ENCODE data around the gene FOXJ3. TPM values are rescaled to one million over a fixed set of nuclear protein-coding genes. Genes with fewer than 3 reads are reported as not detected.

FOXJ3 gene
- total RNA-seq, 2 donors from 2014 or later, result 39.9 to 44.8 TPM

DNA sequence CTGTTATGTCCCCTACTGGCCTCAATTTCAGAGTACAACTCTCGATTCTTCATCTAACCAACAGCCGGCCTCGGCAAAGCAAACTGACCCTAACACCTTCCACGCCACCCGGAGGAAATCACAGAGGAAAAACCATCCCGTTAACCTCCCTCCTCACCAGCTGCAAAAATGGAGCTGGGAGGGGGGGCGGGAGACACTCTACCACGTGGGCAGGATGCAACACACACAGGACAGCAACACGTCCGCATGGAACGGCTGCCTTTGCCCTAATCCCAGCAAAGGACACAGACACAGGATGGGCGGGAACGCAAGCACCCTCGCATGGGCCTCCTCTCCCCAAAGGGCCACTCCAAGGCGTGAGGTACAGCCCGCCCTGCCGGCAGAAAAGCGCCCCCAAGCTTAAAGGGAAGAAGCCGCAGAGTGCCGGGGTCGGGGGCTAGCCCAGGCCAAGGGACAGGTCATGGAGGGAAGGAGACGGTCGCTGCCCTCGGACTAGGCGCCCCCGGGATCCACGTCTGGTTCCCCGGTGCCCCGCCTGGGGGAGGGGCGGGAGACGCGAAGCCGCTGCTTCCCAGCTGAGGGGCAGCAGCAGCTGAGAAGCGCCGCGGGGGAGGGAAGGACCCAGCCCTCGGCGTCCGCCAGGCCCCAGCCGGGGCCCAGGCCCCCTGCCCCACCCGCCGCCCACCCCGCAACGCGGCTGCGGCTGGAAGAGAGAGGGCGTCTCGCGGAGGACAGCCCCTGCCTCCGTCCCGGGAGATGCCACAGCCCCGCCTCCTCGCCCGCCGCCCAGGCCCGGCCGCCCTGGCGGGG lies 590 bp downstream of the FOXJ3 start:
- intact Hi-C loops (cut with DNase I), result loop anchor here (10.0 kb wide), 1 partner anchor 150 kb away; no protein-coding TSS in a partner anchor
- no peak for TF ChIP-seq CTCF (IDR thresholded peaks at IDR 0.05)
- H3K27me3 ChIP-seq, result no peaks in the 10 kb centered on the region
- no peaks in the 10 kb centered on the region for H3K36me3 ChIP-seq
- peak overlapping the region; percentile 86 to 95 for H3K9ac ChIP-seq (ENCODE audit: low read depth in 2 of 2, low read length in 2 of 2)
- H3K27ac ChIP-seq, result peak overlapping the region; percentile 93
- peak; percentile 63 for DNase-seq
- H3K4me3 ChIP-seq, result peak overlapping the region; percentile 91
- no peaks in the 10 kb centered on the region for H3K9me3 ChIP-seq
- peaks cover 8% of the 10 kb centered on the region for H3K4me1 ChIP-seq

DNA sequence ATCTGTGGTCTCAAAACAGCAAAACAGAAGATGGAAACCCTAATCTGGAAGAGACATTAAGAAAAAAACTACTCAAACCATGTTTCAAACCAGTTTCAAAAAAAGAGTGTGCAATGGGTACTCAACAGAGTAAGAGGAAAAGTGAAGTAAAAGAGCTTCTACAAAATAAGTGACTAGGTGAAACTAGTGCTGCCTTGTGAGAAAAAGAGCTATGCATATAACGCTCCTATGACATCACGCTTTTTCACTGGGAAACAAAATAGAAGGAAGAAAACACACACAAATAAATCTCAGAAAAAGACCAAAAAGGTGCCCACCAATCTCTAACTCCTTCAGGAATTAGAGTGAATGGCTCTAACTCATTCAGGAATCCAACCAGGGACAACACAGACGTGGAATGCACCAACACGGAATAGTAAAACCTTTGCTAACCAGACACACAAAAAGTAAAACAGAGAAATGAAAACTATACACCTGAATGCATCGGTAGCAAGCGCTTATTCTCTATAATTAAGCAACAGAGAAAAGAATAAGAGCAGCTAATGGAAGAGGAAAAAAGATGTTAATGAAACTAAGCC lies 1.3 kb downstream of the FOXJ3 start:
- DNase-seq, result no peak
- Histone ChIP-seq H3K9ac (ENCODE audit: low read depth in 2 of 2, low read length in 2 of 2) (peak overlapping the region in 1 of 2 donors; percentile 86), H3K27me3 (no peaks in the 10 kb centered on the region), H3K9me3 (no peaks in the 10 kb centered on the region), H3K27ac (peak overlapping the region; percentile 93), H3K4me1 (peaks cover 8% of the 10 kb centered on the region), H3K36me3 (no peaks in the 10 kb centered on the region), H3K4me3 (peak overlapping the region; percentile 91)
- intact Hi-C loops (cut with DNase I), result loop anchor here (10.0 kb wide), 1 partner anchor 149 kb away; no protein-coding TSS in a partner anchor
- no peak for TF ChIP-seq CTCF (IDR thresholded peaks at IDR 0.05)

- no peaks in the 10 kb centered on the region for H3K27me3 ChIP-seq
- H3K9ac ChIP-seq (ENCODE audit: low read depth in 2 of 2, low read length in 2 of 2), result no peak overlapping the region
- no peaks in the 10 kb centered on the region for H3K9me3 ChIP-seq
- TF ChIP-seq CTCF (IDR thresholded peaks at IDR 0.05), result no peak
- no peak overlapping the region for H3K4me3 ChIP-seq
- peaks cover 8% of the 10 kb centered on the region for H3K4me1 ChIP-seq
- no peak for DNase-seq
- H3K27ac ChIP-seq, result no peak overlapping the region
- intact Hi-C loops (cut with DNase I), result loop anchor here (10.0 kb wide), 1 partner anchor 148 kb away; no protein-coding TSS in a partner anchor
- no peaks in the 10 kb centered on the region for H3K36me3 ChIP-seq
Observed at GRCh38 chr1:42332877-42333276, 2.2 kb downstream of the FOXJ3 start.

DNA sequence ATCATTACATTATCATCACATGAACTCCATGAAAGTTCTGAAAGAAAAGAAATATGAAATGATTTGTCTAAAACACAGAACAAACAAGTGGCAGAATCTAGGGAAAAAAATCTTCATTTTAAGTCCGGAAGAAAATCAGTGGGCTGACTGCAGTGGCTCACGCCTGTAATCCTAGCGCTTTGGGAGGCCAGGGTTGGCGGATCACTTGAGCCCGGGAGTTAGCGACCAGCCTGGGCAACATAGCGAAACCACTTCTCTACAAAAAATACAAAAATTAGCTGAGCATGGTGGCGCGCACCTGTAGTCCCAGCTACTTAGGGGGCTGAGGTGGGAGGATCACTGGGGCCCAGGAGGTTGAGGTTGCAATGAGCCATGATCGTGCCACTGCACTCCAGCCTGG lies 4.8 kb downstream of the FOXJ3 start:
- no peak for TF ChIP-seq CTCF (IDR thresholded peaks at IDR 0.05)
- Histone ChIP-seq H3K27ac (no peak overlapping the region), H3K4me3 (no peak overlapping the region), H3K27me3 (no peaks in the 10 kb centered on the region), H3K36me3 (no peaks in the 10 kb centered on the region), H3K4me1 (peaks cover 8% of the 10 kb centered on the region), H3K9ac (ENCODE audit: low read depth in 2 of 2, low read length in 2 of 2) (no peak overlapping the region), H3K9me3 (no peaks in the 10 kb centered on the region)
- intact Hi-C loops (cut with DNase I), result loop anchor here (10.0 kb wide), 1 partner anchor 145 kb away; no protein-coding TSS in a partner anchor
- no peak for DNase-seq

DNA sequence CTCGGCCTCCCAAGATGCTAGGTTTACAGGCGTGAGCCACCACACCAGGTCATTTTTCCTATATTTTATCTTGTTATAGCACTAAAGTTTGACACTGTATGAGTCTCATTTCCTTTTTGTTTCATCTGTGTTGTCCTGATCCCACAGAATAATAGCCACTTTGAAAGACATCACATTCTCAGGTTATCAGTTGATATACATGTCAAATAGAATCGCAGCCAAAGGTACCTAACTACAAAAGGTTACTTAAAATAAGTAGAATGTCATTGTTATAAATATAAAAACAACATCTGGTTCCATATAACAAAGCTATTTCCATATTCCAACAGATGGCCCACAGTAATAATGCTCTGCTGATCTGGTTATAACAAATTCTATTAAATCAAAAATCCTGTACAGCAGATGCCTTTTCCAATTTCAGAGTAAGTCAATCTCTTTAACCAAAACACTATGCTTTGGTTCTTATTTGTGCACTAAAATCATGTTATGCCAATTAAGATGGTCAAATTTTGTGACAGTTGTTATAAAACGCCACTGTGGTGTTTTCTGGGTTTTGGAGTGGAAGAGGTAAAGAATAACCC lies 6.0 kb downstream of the FOXJ3 start:
- H3K4me3 ChIP-seq, result no peak overlapping the region
- no peaks in the 10 kb centered on the region for H3K36me3 ChIP-seq
- H3K9ac ChIP-seq (ENCODE audit: low read depth in 2 of 2, low read length in 2 of 2), result no peak overlapping the region
- H3K27me3 ChIP-seq, result no peaks in the 10 kb centered on the region
- intact Hi-C loops (cut with DNase I), result no loop called here
- no peak for TF ChIP-seq CTCF (IDR thresholded peaks at IDR 0.05)
- no peak overlapping the region for H3K27ac ChIP-seq
- H3K4me1 ChIP-seq, result peaks cover 8% of the 10 kb centered on the region
- no peak for DNase-seq
- H3K9me3 ChIP-seq, result no peaks in the 10 kb centered on the region
